Frontal cortex (tissue), 4 donors: ENCODE measurements around the gene SDC4. TPM values are rescaled to one million over a fixed set of nuclear protein-coding genes. Genes with fewer than 3 reads are reported as not detected.
"Not testable (repeated sequence)": the region's sequence is repeated elsewhere in the genome, so short reads cannot be mapped to it uniquely, and the experiment has no call there.

Experiments used
- DNase-seq, 2 donors: peaks; one replicate each; pipeline ENCODE4 v3.0.0; 2012; ENCODE audit warnings: low spot score in 2 of 2
- FAIRE-seq: peaks from 2 replicates; lab custom pipeline; 2012; peaks lifted over from hg19 to GRCh38; lab: Jason Lieb, UNC
- total RNA-seq: library from RNA; depleted of rRNA; stranded (reverse); fragments of >200 nt; gene quantifications from one replicate; pipeline ENCODE4 v1.2.3, GENCODE V29; 2014
- donor health status: control.
- donor health status: control.
- donor health status: control.

Gene SDC4
- total RNA-seq, 1 donor from 2014 or later: 0.82 TPM

DNA sequence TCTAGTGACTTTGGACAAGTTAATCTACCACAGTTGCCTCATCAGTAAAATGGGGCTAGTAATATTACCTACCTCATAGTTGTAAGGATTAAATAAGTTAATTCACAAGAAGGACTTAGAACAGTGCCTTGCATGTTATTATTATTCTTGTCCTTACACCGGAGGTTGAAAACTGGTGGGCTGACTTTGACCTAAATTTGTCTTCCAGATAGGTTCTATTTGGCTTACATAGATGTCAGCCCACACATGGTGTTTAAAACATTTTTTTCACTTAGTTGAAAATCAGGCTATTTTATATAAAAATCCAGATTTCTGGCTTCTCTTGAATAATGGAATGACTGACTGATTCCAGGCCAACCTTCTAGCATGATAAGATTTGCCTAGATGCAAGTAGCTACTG, 18.0 kb upstream of the SDC4 start:
- no peak for DNase-seq
- FAIRE-seq: no peak

DNA sequence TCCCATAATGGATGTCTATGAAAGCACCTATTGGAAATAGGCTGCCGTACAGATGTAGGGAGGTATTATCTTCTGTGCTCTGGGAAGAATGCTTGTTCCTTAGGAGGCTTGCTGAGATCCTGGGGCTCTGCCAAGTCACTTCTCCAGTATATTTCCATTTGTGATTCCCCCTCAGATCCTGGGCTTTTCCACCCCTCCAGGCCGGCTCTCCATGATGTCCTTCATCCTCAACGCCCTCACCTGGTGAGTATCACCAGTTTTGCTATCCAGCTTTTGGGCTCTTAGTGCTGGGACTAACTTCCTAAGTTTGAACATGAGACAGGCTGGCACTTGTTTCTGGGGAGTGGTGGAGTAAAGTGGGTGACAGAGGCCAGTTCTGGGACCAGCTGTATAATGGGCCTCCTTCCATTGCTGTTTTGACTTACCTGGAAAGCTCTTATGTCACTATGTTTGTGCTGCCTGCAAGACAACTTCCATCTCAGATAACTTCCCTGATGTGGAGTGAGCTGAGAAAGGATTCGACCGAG, 17.3 kb upstream of the SDC4 start:
- FAIRE-seq (no peak), DNase-seq (no peak)

DNA sequence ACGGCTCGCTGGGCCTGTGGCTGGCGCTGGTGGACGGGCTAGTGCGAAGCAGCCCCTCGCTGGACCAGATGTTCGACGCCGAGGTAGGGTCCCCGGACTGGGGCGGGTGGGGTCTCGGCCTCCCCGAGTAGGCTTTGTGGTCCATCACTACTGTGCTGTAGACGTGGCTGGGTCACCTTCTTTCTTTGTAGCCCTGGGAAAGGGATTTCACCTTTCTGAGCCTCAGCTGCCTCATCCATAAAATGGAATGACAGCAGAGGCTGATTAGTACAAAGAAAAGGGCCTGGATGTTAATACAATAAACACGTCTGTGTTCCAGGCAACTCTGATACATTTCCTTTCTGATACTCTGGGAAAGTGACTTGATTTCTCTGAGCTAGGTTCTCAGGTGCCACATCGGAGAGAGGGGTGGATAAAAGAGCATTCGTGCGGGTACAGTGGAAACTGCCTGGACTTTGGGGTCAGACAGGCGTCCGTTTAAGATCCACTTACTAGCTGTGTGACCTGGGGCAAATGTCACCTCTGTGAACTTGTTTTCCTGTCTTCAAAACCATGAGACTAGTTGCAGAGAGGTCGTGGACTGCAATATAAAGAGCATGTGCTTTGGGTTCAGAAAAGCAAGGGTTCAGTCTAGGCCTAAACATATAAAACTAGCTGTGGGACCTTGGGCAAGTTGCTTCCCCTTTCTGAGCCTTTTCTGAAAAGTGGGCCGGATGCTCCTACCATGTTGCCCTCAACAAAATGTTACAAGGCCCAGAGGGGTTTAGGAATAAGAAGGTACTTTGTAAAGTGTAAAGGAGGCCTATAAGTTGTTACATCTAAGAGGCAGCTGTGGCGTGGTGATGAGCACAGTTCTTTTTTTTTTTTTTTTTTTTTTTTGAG, 15.6 kb upstream of the SDC4 start:
- FAIRE-seq (no peak), DNase-seq (no peak)

DNA sequence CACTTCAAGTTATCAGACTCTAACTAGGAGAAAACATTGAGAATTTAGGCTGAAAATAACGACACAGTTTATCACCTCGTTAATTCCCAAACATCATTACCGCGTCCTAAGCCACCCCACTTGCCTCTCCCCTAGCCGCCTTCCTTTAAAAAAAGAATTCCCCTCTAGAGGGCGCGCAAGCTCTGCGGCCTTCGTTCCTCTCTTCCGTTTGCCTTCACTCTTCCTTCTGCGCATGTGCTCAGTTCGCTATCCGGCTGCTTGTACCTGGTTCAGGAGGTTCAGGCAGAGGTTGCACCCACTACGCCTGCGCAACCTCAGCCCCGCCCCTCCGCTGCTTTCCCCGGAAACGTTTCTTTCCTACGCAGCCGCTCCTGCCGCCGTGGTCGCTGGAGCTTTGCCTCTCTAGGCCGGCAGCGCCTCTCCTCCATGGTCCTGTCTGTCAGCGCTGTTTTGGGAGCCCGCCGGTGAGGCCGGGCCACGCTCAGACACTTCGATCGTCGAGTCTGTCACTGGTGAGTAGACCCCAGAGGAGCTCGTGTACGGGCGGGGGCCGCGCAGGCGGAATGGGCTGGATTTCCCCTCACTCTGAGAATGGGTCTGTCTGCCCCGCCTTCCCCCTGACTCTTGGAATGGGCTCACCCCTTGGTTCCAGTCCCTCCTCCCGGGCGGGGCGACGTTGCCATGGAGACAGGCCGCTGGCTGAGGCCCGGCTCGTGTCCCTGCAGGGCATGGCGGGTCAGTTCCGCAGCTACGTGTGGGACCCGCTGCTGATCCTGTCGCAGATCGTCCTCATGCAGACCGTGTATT, 14.8 kb upstream of the SDC4 start, which contains the start of gene SYS1:
Gene SYS1 (plus strand): TSS at position 353 of the 807 bp plus-strand sequence. CDS start 376 bp downstream, at position 729.
- FAIRE-seq: no peak

DNA sequence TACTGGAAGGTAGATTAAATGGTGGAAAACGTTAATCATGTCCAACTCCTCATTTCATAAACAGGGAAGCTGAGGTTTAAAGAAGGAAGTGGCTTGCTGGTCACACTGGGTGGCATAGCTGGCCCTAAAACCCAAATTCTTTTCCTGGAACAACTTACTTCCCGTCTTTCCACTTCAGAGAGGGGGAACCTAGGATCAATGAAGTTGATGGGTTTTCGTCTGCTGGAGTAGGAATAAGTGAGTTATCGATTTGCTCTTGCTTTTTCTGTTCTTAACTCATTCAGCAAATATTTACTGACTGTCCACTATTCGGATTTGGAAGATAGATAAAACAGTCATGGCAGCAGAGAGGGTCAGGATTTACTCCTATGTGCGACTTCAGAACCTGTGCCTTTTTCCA, 13.6 kb upstream of the SDC4 start:
- FAIRE-seq: no peak

More for the DNA sequence above, 14.8 kb upstream of the SDC4 start, which contains the start of gene SYS1:
- peak; percentile 80 to 94 for DNase-seq

DNA sequence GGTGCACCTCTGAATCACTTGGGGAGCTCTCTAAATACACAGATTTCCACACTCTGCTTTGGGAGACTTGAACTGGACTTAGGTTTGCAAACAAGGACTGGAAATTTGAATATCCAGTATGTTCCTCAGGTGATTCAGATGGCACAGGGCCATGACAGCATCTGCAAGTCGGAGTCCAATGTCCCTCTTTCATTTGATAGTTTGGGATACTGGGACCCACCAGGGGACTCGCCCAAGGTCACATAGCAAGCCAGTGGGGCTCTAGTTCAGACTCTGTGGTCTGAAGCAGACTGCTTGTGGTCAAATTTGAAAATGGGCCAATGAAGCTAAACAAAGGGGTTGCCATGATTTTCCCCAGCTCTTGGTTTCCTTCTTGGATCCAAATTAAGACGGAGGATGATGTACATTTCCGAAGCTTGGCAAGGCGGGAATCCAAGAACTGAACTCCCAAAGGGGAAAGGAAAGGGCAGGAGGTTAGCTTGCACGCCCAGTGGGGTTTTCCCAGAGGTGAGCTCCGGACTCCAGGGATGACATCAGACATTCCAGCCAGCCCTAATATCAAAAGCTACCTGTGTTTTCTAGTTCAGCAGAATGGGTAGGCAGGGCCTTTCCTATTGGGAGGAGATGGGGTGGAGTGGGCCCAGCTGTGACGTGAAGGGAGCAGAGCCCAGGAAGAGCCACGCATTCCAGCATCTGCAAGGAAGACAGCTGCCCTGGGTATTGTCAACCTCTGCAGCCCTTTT, 11.4 kb upstream of the SDC4 start:
- no peak for FAIRE-seq

More for the DNA sequence above, 13.6 kb upstream of the SDC4 start:
- no peak for DNase-seq

DNA sequence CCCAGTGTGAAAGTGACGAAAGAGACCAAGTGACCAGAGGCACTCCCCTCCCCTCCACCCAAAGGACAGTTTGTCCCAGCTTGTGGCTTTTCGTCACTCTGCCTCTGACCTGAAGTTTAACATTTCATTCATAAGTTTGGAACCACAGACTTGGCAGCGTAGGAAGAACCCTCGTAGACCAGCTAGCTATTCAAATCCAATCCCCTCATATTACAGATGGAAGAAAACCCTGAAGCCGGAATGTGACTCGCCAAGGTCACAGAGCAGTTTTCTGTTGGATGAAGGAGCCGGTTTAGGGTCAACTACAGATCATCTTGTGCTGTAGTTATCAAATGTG, 10.8 kb upstream of the SDC4 start:
- DNase-seq: no peak

More for the DNA sequence above, 11.4 kb upstream of the SDC4 start:
- DNase-seq: no peak

DNA sequence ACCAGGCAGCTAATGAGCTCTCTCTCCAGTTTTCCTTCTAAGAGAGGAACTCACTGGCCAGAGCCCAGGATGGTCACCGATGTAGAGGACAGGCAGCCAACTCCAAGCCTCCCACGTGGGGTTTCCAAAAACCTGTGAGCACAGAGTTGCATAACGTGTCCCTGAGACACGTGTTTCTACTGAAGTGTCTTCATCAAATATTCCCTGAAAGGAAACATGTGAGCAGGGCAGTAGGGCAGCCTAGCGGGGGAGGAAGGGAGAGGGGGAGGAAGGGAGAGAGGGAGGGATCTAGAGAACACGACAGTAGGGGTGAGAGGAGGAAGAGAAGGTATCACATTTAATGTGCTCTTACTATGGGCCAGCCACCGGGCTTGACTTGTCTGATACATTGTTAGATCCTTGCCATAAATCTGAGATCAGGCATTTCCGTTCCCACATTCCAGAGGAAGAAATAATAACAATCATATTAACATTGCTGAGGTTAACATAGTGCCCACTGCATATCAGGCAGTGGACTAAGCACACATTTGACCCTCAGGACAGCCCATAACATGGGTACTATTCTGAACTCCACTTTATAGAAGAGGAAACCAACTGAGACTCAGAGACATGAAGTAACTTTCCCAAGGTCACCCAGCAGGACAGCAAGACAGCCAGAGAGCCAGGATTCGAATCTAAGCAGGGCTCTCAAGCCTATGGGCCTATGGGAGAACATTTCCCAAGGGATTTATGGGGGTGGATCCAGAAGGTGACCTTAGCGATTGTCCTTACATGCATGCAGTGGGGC, 10.3 kb upstream of the SDC4 start:
- DNase-seq: peak in 1 of 2 donors; percentile 62
- no peak for FAIRE-seq

More for the DNA sequence above, 10.8 kb upstream of the SDC4 start:
- no peak for FAIRE-seq

DNA sequence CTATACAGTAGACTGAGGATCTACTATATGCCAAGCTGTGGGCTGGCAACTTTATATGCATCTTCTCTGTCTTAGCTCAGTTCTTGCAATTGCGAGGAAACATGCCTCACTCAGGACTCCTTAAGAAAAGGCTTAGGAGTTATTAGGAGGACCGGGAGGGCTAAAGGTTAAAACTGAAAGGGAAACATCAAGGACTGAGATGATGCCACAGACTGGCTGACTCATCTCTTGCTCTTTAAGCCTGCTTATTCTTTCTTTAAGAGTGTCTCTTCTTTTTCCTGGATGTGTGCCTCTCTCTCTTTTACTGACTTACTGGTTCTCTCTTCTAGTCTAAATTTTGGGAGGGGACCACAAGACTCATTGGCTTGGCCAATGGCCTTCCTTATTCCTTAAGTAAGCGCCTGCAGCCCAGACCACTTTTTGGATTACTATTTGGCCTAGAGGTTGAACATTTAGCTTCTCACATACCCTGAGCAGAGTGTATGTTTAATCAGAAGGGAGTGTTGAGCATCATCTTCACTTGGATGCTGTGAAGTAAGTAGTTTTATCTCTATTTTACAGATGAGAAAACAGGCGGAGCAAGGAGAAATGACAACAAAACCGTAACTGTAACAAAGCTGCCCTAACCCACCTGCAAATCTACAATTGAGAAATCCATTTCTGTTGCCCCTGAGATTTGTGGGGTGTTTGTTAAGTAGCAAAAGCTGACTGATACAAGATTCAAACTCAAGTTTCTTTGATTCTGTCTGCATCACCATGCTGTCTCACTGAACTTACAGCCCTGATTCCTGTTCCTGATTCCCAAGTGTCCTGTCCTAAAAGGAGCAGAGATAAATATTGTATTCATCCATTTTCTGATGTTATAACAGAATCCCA, 7.2 kb upstream of the SDC4 start:
- no peak for FAIRE-seq
- DNase-seq: no peak

DNA sequence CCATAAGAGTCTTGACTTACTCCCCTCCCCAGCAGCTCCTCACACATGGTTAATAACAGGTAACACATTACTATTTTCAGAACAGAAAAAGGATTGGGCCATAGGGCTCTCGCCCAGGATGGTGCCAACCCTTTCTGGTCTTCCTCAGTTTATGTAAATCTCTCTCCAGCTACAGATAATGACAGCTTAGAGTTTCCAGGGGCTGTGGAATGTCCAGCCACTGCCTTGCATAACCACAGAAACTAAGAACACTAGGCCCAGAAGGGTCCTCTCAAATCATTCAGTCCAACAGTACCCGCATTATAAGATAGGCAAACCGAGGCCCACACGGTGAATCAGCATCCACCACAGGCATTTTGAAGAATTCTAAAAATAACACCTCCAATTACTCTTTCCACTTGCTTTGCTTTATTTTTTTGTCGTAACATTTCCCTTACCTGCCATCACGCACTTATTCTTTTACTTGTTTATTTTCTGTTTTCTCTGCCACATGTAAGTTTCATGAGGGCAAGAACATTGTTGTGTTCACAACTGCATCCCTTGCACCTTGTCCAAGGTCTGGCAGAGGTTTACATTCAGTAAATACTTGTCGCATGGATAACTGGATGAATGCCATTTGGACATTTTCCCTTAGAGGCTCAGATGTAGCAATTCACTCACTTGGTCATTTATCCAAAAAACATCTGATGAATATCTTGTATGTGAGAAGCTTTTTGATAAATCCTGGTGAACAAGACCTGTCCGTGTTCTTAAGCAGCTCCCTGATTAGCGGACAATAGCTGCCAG, 6.4 kb upstream of the SDC4 start:
- DNase-seq (no peak), FAIRE-seq (no peak)

DNA sequence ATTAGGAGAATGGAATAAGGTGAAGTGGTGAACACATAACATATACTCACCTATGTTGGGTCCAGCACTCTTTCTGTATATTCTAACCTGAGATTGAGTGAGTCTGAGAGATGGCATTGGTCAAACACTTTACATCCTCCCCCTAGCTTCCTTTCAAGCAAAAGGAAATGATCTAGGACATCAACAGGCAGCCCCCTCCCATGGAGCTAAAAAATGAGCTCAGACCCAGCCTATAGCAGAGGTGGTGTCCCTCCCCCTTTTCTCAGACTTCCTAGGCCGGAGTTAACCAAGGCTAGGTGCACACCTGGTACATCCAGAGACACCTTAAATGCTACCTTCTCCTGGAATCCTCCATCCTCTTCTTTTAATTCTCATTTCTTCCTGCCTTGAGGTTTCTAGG, 5.5 kb upstream of the SDC4 start:
- FAIRE-seq (no peak), DNase-seq (no peak)

DNA sequence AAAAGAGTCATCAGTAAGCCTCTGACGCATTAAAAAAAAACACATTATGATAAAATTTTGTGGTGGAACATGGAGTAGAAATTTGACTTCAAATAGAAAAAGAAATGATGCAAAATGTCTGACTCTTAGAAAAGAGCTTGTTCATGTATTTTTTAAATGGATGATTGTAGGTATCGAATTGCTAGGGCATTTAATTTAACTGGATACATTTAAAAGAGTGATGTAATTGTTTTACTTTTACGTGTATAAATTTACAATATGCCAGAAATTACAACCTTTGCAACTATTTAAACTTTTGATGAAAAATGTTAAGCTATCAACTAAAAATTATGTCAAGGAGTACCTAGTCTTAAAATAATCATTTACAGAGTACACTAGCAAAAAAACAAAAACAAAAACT, 4.5 kb upstream of the SDC4 start:
- no peak for DNase-seq

DNA sequence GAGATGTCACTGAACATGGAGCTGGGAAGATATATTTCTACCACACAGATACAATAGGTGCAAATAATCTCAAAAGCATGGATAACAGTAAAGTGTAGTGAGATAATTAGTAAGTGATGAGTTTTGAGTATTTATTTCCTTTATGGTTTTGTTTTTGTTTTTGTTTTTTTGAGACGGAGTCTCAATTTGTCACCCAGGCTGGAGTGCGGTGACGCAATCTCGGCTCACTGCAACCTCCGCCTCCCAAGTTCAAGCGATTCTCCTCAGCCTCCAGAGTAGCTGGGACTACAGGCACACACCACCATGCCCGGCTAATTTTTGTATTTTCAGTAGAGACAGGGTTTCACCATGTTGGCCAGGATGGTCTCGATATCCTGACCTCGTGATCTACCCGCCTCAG, 2.6 kb upstream of the SDC4 start:
- not testable (repeated sequence) for FAIRE-seq, DNase-seq

More for the DNA sequence above, 4.5 kb upstream of the SDC4 start:
- no peak for FAIRE-seq

DNA sequence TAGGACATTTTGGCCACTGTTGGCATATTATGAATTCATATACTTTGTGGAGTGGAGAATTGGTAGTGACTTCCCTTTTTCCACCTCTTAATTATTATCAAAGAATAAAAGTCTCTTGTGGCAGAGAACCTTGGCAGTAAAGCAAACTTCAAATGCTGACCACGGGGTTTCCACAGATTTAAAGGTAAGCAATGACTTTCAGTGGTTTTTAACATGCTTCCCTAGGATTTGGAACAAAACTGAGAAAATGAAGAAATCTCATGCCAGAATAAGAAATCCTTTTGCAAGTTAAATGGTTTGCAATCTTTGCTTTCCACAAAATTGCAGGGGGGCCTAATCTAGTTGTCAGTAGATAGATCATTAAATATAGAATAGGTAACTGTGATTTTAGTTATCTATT, 2.0 kb upstream of the SDC4 start:
- no peak for DNase-seq
- FAIRE-seq: no peak

DNA sequence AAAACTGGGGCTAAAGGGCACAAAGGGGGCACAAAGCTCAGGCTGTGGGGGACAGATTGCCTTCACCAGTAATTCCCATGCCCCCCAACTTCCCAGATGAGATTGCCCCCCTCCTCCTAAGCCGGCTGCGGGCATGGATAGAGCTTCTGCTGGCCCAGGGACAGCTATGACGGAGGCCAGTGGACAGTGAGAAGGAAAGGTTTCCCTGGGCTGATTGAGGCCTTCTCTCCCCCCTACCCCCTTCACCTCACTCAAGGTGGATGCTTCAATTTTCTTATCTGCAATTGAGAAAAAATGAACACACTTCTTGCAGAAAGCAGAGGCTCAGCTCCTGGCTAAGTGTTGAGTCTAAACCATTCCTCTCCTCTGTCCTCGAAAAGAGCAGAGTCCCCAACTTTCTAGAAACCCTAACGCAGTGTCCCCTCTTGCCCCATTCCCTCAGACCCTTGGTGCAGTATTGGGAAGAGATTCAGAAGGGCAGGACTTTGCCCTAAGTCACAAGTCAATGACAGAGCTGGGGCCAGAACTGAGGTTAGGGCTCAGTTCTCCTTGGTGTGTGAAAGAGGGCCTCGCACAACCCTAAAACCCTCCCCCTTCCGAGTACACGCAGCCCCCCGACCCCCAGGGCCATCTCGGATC, 808 bp downstream of the SDC4 start:
- no peak for DNase-seq
- no peak for FAIRE-seq

DNA sequence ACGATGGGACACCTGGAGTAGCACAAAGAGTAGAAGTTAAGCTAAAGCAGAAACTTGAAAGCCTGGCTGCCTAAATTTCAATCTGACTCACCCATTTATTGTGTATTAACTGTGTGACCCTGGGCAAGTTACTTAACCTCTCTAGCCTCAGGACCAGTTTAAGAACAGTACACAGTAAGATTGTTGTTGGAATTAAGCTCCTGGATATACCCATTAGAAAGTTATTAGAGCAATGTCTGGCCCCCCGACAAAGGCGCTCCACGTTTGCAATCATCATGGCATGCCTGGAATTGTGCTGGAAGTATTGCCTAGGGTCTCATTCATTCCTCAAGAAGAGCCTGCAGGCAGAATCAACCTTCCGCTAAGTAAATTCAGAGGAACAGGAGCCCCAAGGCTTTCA, 1.4 kb downstream of the SDC4 start:
- FAIRE-seq (no peak), DNase-seq (no peak)

DNA sequence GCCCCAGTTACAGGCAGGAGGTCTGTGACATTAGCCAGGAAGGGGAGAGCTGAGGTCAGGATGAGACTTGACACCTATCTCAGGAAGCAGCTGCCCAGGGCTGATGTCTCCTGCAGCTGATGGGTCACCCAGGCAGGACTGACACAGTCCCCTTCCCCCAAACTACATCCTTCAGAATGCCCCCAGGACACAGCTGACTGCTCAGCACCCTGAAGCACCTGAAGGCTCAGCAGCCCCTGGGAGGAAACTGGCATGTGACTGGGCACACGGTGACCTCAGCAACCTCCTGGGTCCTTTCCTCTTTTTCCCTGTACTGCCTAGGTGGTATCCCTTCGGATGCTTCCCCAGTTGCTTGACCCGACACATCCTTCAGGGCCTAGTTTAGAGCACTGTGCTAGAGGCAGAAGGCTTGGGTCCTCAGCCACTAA, 1.9 kb downstream of the SDC4 start:
- no peak for DNase-seq
- no peak for FAIRE-seq
